ENCODE results near the gene KCNAB1. TPM values are rescaled to one million over a fixed set of nuclear protein-coding genes. Genes with fewer than 3 reads are reported as not detected.

KCNAB1 gene
- polyA plus RNA-seq, 1 donor, result 3.8 TPM

GRCh38 chr3:156461889-156462288 lies 341.5 kb downstream of the KCNAB1 start:
- DNase-seq, result no peak

GRCh38 chr3:156463123-156463522 lies 342.7 kb downstream of the KCNAB1 start:
- DNase-seq, result no peak

DNA sequence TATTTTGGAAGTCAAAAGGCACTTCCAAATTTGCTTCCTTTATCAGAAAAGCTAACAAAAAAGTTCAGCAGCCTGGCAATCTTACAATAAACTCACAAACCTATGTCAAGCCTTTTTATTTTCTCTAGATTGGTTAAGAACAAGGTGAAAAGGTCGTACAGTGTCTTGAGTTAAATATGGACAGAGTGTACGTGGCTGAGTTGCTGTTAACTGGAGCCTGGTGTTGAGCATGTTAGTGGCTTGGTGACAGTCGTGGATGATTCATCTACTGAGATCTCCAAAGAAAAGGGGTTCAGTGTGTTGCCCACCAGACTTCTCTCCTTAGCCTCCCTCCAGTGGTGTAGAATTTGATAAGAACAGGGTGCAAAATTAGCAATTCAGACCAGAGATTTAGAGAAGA lies 344.8 kb downstream of the KCNAB1 start:
- no peak for DNase-seq

DNA sequence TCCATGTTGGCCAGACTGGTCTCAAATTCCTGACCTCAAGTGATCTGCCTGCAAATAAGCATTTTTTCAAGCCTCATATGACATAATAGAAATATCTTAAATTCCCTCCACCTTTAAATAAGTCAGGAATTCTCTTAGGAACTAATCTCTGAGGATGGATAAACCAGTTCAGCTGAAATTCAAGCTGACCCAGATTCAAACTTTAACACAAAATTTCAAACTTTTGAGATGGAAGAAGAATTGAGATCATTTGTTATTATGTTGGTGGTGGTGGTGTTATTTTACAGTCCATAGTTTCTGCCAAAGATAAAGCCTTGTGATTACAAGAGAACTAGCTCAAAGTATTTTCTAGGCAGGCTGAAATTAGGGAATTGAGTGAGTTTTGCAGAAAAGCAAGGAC lies 349.1 kb downstream of the KCNAB1 start:
- DNase-seq, result no peak

DNA sequence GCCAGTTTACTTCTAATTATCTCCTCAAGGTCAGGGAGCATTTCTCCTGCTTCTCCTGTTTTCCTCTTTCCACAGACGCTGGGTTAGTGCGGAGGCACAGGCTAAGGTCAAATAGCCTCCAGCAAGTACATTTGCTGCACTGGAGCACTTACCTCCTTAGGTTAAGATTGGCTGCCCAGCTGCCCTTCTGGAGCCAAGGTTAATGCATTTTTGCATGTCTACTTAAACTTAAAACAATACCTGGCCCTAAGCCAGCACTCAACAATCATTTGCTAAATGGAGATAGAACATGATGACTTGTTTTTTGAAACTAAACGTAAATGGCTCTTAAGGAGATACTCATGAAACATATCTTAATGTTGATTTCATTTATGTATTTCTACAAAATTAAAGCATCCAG lies 351.1 kb downstream of the KCNAB1 start:
- DNase-seq, result no peak

DNA sequence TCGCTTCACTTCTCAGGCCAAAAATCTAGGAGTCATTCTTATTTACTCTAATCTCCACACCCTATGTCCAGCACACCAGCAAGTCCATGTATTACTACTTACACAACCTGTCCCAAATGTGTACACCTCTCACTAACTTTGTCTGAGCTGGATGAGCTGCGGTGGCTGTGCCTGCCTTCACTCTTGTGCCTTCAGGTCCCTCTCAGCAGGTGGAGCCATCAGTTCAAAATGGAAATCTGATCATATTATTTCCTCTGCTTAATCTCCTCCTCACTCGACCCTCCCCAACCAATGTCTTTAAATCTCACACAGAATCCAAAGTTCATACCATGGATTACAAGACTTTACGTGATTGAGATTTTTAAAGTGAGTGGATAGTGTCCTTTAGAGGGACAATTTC lies 351.8 kb downstream of the KCNAB1 start:
- no peak for DNase-seq

GRCh38 chr3:156472684-156473083 lies 352.3 kb downstream of the KCNAB1 start:
- DNase-seq, result no peak

GRCh38 chr3:156473341-156473740 lies 353.0 kb downstream of the KCNAB1 start:
- DNase-seq, result no peak

DNA sequence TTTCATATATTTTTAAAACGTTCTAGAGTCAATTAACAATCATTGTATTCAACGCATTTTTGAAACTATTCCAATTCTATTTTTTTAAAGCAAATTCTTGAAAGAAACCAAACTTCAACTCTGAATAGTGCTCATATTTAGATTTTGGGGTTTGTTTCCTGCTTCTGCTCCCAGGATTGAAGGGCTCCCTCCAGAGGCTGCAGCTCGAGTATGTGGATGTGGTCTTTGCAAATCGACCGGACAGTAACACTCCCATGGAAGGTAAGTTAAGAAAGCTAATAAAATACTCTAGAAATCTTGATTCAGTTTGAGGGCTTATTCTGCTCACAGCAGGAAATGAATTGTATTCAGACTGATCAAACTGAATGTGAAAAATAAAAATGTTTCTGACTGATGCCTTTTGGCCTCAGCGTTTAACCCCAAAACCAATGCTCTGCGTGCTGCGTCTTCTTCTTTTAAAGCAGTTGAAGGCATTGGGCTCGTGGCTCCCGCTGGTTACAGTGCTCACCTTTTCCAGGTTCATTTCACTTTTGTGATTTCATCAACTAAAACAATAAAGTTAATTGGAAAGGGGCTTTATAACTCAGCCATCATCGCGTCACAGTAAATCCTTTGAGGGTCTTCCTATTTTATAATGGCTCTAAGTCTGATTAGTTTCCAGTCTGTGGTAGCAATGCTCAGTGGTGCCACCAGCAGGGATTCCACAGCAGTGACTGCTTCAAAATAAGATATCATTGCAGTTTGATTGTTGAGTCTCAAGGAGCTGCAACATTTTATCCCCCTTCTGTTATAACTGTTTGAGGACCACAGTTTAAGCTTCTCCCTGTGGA lies 354.4 kb downstream of the KCNAB1 start:
- no peak for DNase-seq

DNA sequence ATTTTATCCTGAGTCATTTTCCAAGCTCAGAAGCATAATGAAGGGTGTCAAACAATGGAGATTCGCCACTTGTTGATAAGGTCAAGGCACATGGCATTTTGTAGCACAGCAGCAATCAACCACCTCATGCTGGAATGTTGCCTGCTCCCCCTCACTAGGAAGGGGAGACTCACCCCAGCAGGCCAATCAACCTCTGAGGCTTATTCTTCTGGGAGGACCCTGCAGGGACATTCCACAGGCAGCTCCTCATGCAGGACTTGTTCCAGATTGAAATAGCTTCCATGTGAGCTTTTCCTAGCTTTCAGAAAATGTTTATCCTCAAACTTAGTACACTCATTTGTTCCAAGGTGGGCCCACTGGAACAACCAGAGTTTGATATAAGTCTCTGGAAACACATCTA lies 356.9 kb downstream of the KCNAB1 start:
- DNase-seq, result no peak

DNA sequence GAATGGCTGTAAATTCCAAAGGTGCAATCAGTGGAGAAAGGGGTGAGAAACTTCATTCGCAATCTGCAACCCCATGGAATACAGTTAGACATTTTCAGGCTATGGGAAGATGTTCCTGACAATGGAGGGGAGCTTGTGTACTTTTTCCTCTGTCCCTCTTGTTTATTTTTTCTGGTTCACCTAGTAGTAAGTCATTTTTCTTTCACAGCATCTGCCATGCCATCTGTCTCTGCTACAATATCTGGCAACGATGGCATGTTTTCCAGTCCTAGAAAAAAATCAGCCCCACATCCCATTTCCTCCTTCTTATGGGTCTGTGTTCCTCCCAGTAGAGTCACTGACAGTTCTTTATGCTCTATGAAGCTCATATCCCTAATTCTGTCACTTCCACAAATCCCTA lies 358.5 kb downstream of the KCNAB1 start:
- DNase-seq, result no peak

GRCh38 chr3:156479604-156480003 lies 359.2 kb downstream of the KCNAB1 start:
- no peak for DNase-seq

- no peak for DNase-seq
Observed at GRCh38 chr3:156480949-156481348, 360.6 kb downstream of the KCNAB1 start.

DNA sequence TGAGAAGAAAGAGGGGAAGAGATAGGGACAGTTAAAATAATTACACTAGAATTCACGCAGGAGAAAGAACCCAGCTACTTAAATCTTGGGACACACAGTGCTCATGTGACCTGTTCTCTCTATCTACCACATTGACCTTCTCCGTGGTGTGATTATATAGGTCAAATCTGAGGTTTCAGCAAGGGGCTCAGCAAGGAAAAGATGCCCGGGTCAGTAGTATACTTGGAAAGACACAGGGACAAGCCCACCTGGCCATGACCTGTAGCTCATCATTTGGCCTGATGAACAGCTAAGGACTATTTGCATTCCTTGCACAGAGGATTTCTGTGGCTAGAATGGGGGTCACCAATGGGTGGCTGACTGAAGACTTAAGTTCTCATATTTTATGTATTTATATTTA lies 362.6 kb downstream of the KCNAB1 start:
- DNase-seq, result no peak

DNA sequence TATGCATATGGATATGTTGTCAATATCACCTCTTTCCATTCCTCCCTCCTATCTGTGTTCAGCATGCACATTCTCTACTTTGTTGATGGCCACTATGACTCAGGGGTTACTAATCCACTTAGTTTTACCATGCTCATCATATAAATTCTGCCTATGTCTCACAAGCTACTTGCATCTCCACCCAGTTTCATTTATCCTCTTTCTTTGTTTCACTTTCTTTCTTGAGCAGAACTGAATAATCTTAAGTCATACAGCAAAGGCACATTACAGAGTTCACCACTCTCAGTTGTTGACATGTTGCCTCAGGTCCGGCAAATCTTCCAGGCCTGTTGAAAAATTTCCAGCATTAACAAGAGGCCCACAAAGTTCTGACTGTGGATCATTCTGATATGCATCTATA lies 363.0 kb downstream of the KCNAB1 start:
- DNase-seq, result no peak

- DNase-seq, result no peak
Observed at GRCh38 chr3:156483961-156484787, 363.8 kb downstream of the KCNAB1 start.

GRCh38 chr3:156488767-156489166 lies 368.4 kb downstream of the KCNAB1 start:
- DNase-seq, result no peak

DNA sequence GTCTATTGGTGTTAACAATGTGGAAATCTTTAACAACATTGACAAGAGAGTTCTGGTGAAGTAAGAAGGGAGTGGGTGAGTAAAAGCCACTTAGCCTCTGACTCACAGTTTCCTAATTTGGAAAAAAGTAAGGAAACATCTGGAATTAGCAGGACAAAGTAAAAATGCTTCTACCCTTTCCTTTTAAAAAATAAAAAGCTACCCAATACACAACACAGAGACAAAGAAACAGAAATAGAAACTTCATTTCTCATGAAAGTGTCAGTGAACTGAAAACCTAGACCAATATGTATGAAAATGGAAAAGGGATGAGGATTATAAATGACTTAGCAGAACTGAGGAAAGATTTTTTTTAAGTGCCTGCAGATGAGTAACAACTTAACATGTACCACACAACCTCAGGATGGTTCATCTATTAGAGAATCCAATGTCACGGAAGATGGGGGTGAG lies 369.1 kb downstream of the KCNAB1 start:
- DNase-seq, result no peak

- no peak for DNase-seq
Observed at GRCh38 chr3:156491192-156491591, 370.8 kb downstream of the KCNAB1 start.

DNA sequence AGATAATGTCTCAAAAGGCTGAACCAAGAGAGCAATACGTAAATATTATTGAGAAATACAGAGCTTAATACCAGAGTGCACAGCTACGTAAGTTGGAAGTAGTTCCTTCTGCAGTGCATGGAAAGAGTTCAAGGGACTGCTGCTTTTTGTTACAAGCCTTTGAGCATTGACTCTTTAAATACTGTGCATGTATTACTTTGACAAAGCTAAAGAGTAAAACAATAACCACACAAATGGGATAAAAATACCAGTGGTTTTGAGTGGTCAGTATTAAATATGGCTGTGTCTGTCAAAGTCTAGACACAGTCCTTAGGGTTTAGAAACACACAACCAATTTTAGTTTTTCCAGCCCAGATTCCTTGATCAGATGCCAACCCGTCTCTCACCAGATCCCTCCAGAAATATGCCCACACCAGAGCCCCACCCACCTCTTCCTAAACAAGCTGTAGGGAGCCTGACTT lies 372.5 kb downstream of the KCNAB1 start:
- DNase-seq, result no peak

- DNase-seq, result no peak
Observed at GRCh38 chr3:156493887-156494286, 373.5 kb downstream of the KCNAB1 start.

DNA sequence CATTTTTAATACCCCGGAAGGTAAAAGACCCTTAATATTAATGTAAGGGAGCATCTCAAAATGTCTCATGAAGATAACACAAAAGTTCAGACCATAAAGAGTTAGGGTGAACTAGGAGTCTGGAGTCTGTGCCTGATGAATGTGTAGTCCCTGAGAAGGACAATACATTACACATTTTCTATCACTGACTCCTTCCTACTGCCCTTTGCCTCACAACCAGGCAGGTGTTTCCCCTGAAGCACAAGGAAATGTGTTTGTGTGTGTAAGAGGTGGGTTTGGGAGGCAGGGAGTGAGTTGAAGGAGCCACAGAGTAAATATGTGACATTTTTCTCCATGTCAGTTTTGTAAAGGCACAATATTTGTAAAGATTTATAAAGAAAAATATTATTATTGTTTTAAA lies 375.4 kb downstream of the KCNAB1 start:
- no peak for DNase-seq

- DNase-seq, result no peak
Observed at GRCh38 chr3:156497326-156497725, 376.9 kb downstream of the KCNAB1 start.

DNA sequence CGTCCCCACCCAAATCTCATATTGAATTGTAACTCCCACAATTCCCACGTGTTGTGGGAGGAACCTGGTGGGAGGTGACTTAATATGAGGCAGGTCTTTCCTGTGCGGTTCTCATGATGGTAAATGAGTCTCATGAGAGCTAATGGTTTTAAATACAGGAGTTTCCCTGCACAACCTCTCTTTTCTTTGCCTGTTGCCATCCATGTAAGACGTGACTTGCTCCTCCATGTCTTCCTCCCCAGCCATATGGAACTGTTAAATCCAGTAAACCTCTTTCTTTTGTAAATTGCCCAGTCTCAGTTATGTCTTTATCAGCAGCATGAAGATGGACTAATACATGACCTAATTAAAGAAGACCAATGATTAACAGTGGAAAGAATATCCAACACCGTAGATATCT lies 377.9 kb downstream of the KCNAB1 start:
- no peak for DNase-seq
